ENCODE measurements around the gene MT3. TPM values are rescaled to one million over a fixed set of nuclear protein-coding genes. Genes with fewer than 3 reads are reported as not detected.

The MT3 gene
- total and polyA plus RNA-seq, 2 of the 13 experiments (the other 11 are each of a cell fraction or from before 2014, with no cell fraction given): not detected

DNA sequence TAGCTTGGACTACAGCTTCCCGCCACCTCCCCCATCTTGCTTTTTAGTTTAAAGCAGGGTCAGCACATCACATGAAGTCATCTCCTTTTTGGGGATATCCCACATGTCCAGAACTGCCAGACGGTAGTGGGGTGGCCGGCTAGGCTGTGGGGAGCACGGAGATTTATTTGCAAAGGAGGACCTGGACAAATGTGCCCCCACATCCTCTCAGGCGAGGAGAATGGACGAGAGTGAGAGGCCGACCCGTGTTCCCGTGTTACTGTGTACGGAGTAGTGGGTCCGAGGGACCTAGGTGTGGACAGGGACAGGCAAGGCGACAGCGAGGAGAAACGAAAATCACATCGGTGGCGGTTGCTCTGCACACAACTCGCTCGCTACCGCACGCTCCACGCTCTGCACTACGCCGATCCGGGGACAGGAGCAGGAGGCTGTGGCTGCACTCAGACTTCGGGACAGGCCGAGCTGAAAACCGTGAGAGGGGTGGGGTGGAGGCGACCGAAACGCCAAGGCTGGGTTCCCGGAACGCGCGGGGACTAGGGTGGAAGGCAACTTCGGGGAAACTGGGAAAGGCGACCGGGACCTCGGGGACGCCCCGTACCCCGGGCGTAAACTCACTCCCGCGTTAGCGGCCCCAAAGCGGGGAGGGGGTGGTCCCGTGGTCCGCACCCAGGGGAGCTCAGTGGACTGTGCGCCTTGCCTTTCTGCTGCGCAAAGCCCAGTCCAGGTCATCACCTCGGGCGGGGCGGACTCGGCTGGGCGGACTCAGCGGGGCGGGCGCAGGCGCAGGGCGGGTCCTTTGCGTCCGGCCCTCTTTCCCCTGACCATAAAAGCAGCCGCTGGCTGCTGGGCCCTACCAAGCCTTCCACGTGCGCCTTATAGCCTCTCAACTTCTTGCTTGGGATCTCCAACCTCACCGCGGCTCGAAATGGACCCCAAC is 48.8 kb downstream of the MT3 start, which contains the start of gene MT1A (continued):
- TF ChIP-seq POLR2A (IDR thresholded peaks at IDR 0.05; ENCODE audit: insufficient read depth in 1 of 2, low read depth in 2 of 2, low read length in 2 of 2) (no peak), ZNF83 (CRISPR knock-in tag; IDR thresholded peaks at IDR 0.05; ENCODE audit: borderline replicate concordance) (no peak), ZNF766 (CRISPR knock-in tag; IDR thresholded peaks at IDR 0.05; ENCODE audit: borderline replicate concordance) (peak; percentile 26; the same call in 1 of the 2 replicates), SIN3B (IDR thresholded peaks at IDR 0.05; ENCODE audit: low read length) (no peak), TCF7L2 (IDR thresholded peaks at IDR 0.05; ENCODE audit: low read depth, low read length) (no peak), NFE2L1 (CRISPR knock-in tag; IDR thresholded peaks at IDR 0.05; ENCODE audit: borderline replicate concordance) (no peak), ZNF234 (CRISPR knock-in tag; conservative IDR thresholded peaks at IDR 0.05) (no peak), TARDBP (CRISPR knock-in tag; IDR thresholded peaks at IDR 0.05) (peak; percentile 30; the same call in 1 of the 2 replicates), ZBTB7B (CRISPR knock-in tag; IDR thresholded peaks at IDR 0.05) (peak; percentile 74; the same call in 1 of the 2 replicates), ZNF317 (CRISPR knock-in tag; IDR thresholded peaks at IDR 0.05) (no peak), ESRRA (CRISPR knock-in tag; IDR thresholded peaks at IDR 0.05; ENCODE audit: low read depth) (no peak)
- TF ChIP-seq, protein P1, sequence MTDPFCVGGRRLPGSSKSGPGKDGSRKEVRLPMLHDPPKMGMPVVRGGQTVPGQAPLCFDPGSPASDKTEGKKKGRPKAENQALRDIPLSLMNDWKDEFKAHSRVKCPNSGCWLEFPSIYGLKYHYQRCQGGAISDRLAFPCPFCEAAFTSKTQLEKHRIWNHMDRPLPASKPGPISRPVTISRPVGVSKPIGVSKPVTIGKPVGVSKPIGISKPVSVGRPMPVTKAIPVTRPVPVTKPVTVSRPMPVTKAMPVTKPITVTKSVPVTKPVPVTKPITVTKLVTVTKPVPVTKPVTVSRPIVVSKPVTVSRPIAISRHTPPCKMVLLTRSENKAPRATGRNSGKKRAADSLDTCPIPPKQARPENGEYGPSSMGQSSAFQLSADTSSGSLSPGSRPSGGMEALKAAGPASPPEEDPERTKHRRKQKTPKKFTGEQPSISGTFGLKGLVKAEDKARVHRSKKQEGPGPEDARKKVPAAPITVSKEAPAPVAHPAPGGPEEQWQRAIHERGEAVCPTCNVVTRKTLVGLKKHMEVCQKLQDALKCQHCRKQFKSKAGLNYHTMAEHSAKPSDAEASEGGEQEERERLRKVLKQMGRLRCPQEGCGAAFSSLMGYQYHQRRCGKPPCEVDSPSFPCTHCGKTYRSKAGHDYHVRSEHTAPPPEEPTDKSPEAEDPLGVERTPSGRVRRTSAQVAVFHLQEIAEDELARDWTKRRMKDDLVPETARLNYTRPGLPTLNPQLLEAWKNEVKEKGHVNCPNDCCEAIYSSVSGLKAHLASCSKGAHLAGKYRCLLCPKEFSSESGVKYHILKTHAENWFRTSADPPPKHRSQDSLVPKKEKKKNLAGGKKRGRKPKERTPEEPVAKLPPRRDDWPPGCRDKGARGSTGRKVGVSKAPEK (CRISPR knock-in tag; IDR thresholded peaks at IDR 0.05; ENCODE audit: borderline replicate concordance): no peak
- TF ChIP-seq, protein P2, sequence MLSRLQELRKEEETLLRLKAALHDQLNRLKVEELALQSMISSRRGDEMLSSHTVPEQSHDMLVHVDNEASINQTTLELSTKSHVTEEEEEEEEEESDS (CRISPR knock-in tag; IDR thresholded peaks at IDR 0.05; ENCODE audit: borderline replicate concordance): no peak
- TF ChIP-seq, protein P3, sequence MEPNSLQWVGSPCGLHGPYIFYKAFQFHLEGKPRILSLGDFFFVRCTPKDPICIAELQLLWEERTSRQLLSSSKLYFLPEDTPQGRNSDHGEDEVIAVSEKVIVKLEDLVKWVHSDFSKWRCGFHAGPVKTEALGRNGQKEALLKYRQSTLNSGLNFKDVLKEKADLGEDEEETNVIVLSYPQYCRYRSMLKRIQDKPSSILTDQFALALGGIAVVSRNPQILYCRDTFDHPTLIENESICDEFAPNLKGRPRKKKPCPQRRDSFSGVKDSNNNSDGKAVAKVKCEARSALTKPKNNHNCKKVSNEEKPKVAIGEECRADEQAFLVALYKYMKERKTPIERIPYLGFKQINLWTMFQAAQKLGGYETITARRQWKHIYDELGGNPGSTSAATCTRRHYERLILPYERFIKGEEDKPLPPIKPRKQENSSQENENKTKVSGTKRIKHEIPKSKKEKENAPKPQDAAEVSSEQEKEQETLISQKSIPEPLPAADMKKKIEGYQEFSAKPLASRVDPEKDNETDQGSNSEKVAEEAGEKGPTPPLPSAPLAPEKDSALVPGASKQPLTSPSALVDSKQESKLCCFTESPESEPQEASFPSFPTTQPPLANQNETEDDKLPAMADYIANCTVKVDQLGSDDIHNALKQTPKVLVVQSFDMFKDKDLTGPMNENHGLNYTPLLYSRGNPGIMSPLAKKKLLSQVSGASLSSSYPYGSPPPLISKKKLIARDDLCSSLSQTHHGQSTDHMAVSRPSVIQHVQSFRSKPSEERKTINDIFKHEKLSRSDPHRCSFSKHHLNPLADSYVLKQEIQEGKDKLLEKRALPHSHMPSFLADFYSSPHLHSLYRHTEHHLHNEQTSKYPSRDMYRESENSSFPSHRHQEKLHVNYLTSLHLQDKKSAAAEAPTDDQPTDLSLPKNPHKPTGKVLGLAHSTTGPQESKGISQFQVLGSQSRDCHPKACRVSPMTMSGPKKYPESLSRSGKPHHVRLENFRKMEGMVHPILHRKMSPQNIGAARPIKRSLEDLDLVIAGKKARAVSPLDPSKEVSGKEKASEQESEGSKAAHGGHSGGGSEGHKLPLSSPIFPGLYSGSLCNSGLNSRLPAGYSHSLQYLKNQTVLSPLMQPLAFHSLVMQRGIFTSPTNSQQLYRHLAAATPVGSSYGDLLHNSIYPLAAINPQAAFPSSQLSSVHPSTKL (CRISPR knock-in tag; IDR thresholded peaks at IDR 0.05): no peak
- TF ChIP-seq, protein P4, sequence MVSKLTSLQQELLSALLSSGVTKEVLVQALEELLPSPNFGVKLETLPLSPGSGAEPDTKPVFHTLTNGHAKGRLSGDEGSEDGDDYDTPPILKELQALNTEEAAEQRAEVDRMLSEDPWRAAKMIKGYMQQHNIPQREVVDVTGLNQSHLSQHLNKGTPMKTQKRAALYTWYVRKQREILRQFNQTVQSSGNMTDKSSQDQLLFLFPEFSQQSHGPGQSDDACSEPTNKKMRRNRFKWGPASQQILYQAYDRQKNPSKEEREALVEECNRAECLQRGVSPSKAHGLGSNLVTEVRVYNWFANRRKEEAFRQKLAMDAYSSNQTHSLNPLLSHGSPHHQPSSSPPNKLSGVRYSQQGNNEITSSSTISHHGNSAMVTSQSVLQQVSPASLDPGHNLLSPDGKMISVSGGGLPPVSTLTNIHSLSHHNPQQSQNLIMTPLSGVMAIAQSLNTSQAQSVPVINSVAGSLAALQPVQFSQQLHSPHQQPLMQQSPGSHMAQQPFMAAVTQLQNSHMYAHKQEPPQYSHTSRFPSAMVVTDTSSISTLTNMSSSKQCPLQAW (CRISPR knock-in tag; IDR thresholded peaks at IDR 0.05): no peak
- TF ChIP-seq, protein P5, sequence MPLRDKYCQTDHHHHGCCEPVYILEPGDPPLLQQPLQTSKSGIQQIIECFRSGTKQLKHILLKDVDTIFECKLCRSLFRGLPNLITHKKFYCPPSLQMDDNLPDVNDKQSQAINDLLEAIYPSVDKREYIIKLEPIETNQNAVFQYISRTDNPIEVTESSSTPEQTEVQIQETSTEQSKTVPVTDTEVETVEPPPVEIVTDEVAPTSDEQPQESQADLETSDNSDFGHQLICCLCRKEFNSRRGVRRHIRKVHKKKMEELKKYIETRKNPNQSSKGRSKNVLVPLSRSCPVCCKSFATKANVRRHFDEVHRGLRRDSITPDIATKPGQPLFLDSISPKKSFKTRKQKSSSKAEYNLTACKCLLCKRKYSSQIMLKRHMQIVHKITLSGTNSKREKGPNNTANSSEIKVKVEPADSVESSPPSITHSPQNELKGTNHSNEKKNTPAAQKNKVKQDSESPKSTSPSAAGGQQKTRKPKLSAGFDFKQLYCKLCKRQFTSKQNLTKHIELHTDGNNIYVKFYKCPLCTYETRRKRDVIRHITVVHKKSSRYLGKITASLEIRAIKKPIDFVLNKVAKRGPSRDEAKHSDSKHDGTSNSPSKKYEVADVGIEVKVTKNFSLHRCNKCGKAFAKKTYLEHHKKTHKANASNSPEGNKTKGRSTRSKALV (CRISPR knock-in tag; IDR thresholded peaks at IDR 0.05): peak; percentile 98
- TF ChIP-seq, protein P6, sequence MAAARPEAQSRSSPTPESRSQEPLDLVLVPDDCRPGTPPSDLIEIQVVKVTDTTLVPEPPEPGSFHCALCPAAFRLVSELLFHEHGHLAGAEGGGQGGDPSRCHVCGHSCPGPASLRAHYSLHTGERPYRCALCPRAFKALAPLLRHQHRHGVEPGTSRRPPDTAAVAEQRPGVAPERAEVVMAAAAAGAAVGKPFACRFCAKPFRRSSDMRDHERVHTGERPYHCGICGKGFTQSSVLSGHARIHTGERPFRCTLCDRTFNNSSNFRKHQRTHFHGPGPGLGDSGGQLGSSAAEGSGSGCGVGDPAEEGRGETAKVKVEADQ (CRISPR knock-in tag; IDR thresholded peaks at IDR 0.05; ENCODE audit: borderline replicate concordance): no peak

All from HepG2 (cell line).